ENCODE results near the gene CNST.
A peak's percentile ranks its signal among the peaks of the same experiment; 100 is the strongest.

The CNST gene

DNA sequence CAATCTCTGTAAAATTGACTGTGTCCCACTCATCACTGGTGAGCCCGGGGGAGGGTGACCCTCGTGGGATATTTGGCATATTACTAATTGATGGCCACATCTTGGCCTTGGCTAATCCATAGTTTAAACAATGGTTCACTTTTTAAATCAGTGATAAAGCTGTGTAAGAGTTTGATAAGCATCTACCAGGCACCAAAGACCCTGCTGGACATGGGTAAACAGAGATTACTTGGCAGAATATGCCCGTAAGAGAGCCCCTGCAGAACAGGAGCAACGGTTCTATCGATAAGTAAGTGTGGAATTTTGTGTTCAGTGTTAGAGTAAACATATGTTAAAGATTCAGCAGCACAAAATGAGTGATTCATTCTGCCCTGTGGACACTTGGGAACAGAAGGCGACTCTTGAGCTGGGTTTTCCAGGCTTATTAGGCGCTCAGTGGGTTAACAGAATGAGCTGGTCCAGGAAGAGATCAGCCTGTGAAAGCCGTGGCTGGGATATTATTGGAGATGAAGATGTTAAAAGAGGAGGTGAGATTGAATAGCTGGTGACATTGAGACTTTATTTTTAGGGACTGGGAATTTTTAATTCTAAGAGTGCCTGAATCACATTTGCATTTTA, 55.9 kb downstream of the CNST start:
- no peak for DNase-seq
- CTCF ChIA-PET, result interaction anchor here (0.9 to 1.4 kb wide), 3 partner anchors 17 to 62 kb away, joined by 3 to 4 read pairs (median 3); no protein-coding TSS in a partner anchor
- 94% methylated on average over 5 of the region's 8 CpGs for WGBS (ENCODE audit: insufficient coverage)
- Histone ChIP-seq H3K27ac (ENCODE audit: insufficient read depth in 1 of 2, low read depth in 1 of 2, low read length in 2 of 2, poor library complexity in 1 of 2, severe bottlenecking in 2 of 2) (peak overlapping the region in 1 of 2 experiments; percentile 34), H3K4me1 (ENCODE audit: control extremely low read depth in 1 of 4, control insufficient read depth in 4 of 4, insufficient read depth in 4 of 4, low read length in 3 of 4) (no peaks in the 10 kb centered on the region), H3K9me3 (ENCODE audit: control extremely low read depth in 1 of 5, control insufficient read depth in 4 of 5, insufficient read depth in 2 of 5, low read depth in 1 of 5, low read length in 4 of 5) (no peaks in the 10 kb centered on the region), H3K27me3 (replicated peaks in 2 of 5; ENCODE audit: control insufficient read depth in 4 of 5, insufficient read depth in 5 of 5, low read length in 4 of 5) (no peaks in the 10 kb centered on the region), H3K36me3 (ENCODE audit: control insufficient read depth in 4 of 4, insufficient read depth in 4 of 4, low read length in 3 of 4) (peaks cover 26 to 66% (median 42%) of the 10 kb centered on the region in 4 experiments), H3K4me3 (ENCODE audit: control insufficient read depth in 1 of 7, extremely low read depth in 1 of 7, insufficient read depth in 4 of 7, low read depth in 2 of 7, low read length in 6 of 7) (no peak overlapping the region)
- POLR2A ChIA-PET, result no interaction called here

- Histone ChIP-seq H3K36me3 (ENCODE audit: control insufficient read depth in 4 of 4, insufficient read depth in 4 of 4, low read length in 3 of 4) (peaks cover 30 to 67% (median 50%) of the 10 kb centered on the region in 4 experiments), H3K27me3 (replicated peaks in 2 of 5; ENCODE audit: control insufficient read depth in 4 of 5, insufficient read depth in 5 of 5, low read length in 4 of 5) (no peaks in the 10 kb centered on the region), H3K9me3 (ENCODE audit: control extremely low read depth in 1 of 5, control insufficient read depth in 4 of 5, insufficient read depth in 2 of 5, low read depth in 1 of 5, low read length in 4 of 5) (no peaks in the 10 kb centered on the region), H3K4me3 (ENCODE audit: control insufficient read depth in 1 of 7, extremely low read depth in 1 of 7, insufficient read depth in 4 of 7, low read depth in 2 of 7, low read length in 6 of 7) (no peak overlapping the region), H3K27ac (ENCODE audit: insufficient read depth in 1 of 2, low read depth in 1 of 2, low read length in 2 of 2, poor library complexity in 1 of 2, severe bottlenecking in 2 of 2) (no peak overlapping the region), H3K4me1 (ENCODE audit: control extremely low read depth in 1 of 4, control insufficient read depth in 4 of 4, insufficient read depth in 4 of 4, low read length in 3 of 4) (no peaks in the 10 kb centered on the region)
- 67% methylated on average over 1 of the region's 5 CpGs for WGBS (ENCODE audit: insufficient coverage)
- CTCF ChIA-PET, result no interaction called here
- no peak for DNase-seq
- POLR2A ChIA-PET, result interaction anchor here (0.8 kb wide), 1 partner anchor 12 kb away, joined by 3 read pairs; no protein-coding TSS in a partner anchor
Observed at GRCh38 chr1:246624091-246624490, 57.8 kb downstream of the CNST start.

GRCh38 chr1:246629030-246629429, 62.8 kb downstream of the CNST start:
- H3K4me3 ChIP-seq (ENCODE audit: control insufficient read depth in 1 of 7, extremely low read depth in 1 of 7, insufficient read depth in 4 of 7, low read depth in 2 of 7, low read length in 6 of 7), result no peak overlapping the region
- CTCF ChIA-PET, result interaction anchor here (1.1 to 2.5 kb wide), 3 partner anchors 10 to 61 kb away, joined by 3 to 8 read pairs (median 5); no protein-coding TSS in a partner anchor
- DNase-seq, result no peak
- H3K4me1 ChIP-seq (ENCODE audit: control extremely low read depth in 1 of 4, control insufficient read depth in 4 of 4, insufficient read depth in 4 of 4, low read length in 3 of 4), result no peaks in the 10 kb centered on the region
- H3K27ac ChIP-seq (ENCODE audit: insufficient read depth in 1 of 2, low read depth in 1 of 2, low read length in 2 of 2, poor library complexity in 1 of 2, severe bottlenecking in 2 of 2), result no peak overlapping the region
- POLR2A ChIA-PET, result no interaction called here
- no peaks in the 10 kb centered on the region for H3K27me3 ChIP-seq (replicated peaks in 2 of 5; ENCODE audit: control insufficient read depth in 4 of 5, insufficient read depth in 5 of 5, low read length in 4 of 5)
- H3K36me3 ChIP-seq (ENCODE audit: control insufficient read depth in 4 of 4, insufficient read depth in 4 of 4, low read length in 3 of 4), result peaks cover 20 to 62% (median 43%) of the 10 kb centered on the region in 4 experiments
- no CpG with 5 or more reads among the region's 2 CpGs for WGBS (ENCODE audit: insufficient coverage)
- H3K9me3 ChIP-seq (ENCODE audit: control extremely low read depth in 1 of 5, control insufficient read depth in 4 of 5, insufficient read depth in 2 of 5, low read depth in 1 of 5, low read length in 4 of 5), result no peaks in the 10 kb centered on the region

DNA sequence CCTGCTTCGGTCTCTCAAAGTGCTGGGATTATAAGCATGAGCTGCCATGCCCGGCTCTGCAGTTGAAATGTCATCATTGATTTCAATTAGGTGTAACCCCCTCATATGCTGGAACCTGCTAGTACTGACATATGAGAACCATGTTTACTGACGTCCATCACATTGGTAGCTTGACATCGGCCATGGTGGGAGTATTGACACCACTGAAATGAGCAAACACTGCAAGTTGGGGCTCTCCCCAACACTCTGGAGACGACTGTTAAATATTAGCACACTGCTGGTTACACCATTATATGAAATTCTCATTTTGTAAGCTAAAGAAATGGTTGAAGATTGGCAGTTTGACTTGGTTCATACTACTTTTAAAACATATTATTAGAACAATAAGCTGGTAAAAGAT, 63.7 kb downstream of the CNST start:
- ChIA-PET POLR2A (no interaction called here), CTCF (interaction anchor here (0.8 to 2.5 kb wide), 3 partner anchors 12 to 60 kb away, joined by 3 to 8 read pairs (median 5); no protein-coding TSS in a partner anchor)
- Histone ChIP-seq H3K9me3 (ENCODE audit: control extremely low read depth in 1 of 5, control insufficient read depth in 4 of 5, insufficient read depth in 2 of 5, low read depth in 1 of 5, low read length in 4 of 5) (peaks cover 0 to 3% (median 0%) of the 10 kb centered on the region in 5 experiments), H3K4me1 (ENCODE audit: control extremely low read depth in 1 of 4, control insufficient read depth in 4 of 4, insufficient read depth in 4 of 4, low read length in 3 of 4) (no peaks in the 10 kb centered on the region), H3K4me3 (ENCODE audit: control insufficient read depth in 1 of 7, extremely low read depth in 1 of 7, insufficient read depth in 4 of 7, low read depth in 2 of 7, low read length in 6 of 7) (no peak overlapping the region), H3K27ac (ENCODE audit: insufficient read depth in 1 of 2, low read depth in 1 of 2, low read length in 2 of 2, poor library complexity in 1 of 2, severe bottlenecking in 2 of 2) (no peak overlapping the region), H3K27me3 (replicated peaks in 2 of 5; ENCODE audit: control insufficient read depth in 4 of 5, insufficient read depth in 5 of 5, low read length in 4 of 5) (no peaks in the 10 kb centered on the region), H3K36me3 (ENCODE audit: control insufficient read depth in 4 of 4, insufficient read depth in 4 of 4, low read length in 3 of 4) (peaks cover 14 to 65% (median 44%) of the 10 kb centered on the region in 4 experiments)
- no peak for DNase-seq
- 100% methylated on average over 4 of the region's 5 CpGs for WGBS (ENCODE audit: insufficient coverage)

DNA sequence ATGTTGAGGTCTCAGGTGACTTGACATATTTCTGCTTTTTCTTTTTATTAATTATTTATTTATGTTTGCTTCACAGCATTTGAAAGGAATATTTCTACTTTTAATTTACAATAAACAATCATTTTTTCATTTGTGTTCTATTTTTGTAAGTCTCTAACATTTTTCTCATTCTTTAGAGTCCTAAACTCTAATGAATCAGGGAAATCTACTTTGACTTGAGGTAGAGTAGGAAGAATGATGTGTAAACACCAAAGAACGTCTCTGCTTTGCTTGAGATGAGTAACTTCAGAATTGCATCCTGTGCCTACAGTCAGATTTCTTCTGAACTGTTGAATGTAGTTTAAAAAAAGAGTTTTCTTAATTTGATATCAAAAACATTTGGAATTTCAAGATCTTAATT, 65.2 kb downstream of the CNST start:
- ChIA-PET POLR2A (no interaction called here), CTCF (interaction anchor here (1.0 kb wide), 1 partner anchor 12 kb away, joined by 3 read pairs; no protein-coding TSS in a partner anchor)
- Histone ChIP-seq H3K36me3 (ENCODE audit: control insufficient read depth in 4 of 4, insufficient read depth in 4 of 4, low read length in 3 of 4) (peaks cover 12 to 66% (median 41%) of the 10 kb centered on the region in 4 experiments), H3K4me3 (ENCODE audit: control insufficient read depth in 1 of 7, extremely low read depth in 1 of 7, insufficient read depth in 4 of 7, low read depth in 2 of 7, low read length in 6 of 7) (no peak overlapping the region), H3K27me3 (replicated peaks in 2 of 5; ENCODE audit: control insufficient read depth in 4 of 5, insufficient read depth in 5 of 5, low read length in 4 of 5) (no peaks in the 10 kb centered on the region), H3K27ac (ENCODE audit: insufficient read depth in 1 of 2, low read depth in 1 of 2, low read length in 2 of 2, poor library complexity in 1 of 2, severe bottlenecking in 2 of 2) (no peak overlapping the region), H3K9me3 (ENCODE audit: control extremely low read depth in 1 of 5, control insufficient read depth in 4 of 5, insufficient read depth in 2 of 5, low read depth in 1 of 5, low read length in 4 of 5) (peaks cover 0 to 3% (median 0%) of the 10 kb centered on the region in 5 experiments), H3K4me1 (ENCODE audit: control extremely low read depth in 1 of 4, control insufficient read depth in 4 of 4, insufficient read depth in 4 of 4, low read length in 3 of 4) (no peaks in the 10 kb centered on the region)
- WGBS (ENCODE audit: insufficient coverage), result no CpG with 5 or more reads among the region's 1 CpG
- DNase-seq, result no peak

GRCh38 chr1:246632281-246633168, 66.3 kb downstream of the CNST start:
- H3K36me3 ChIP-seq (ENCODE audit: control insufficient read depth in 4 of 4, insufficient read depth in 4 of 4, low read length in 3 of 4), result peaks cover 13 to 68% (median 41%) of the 10 kb centered on the region in 4 experiments
- H3K27ac ChIP-seq (ENCODE audit: insufficient read depth in 1 of 2, low read depth in 1 of 2, low read length in 2 of 2, poor library complexity in 1 of 2, severe bottlenecking in 2 of 2), result peak overlapping the region; percentile 12 to 45
- no peaks in the 10 kb centered on the region for H3K4me1 ChIP-seq (ENCODE audit: control extremely low read depth in 1 of 4, control insufficient read depth in 4 of 4, insufficient read depth in 4 of 4, low read length in 3 of 4)
- WGBS (ENCODE audit: insufficient coverage), result 95% methylated on average over 9 of the region's 13 CpGs
- H3K27me3 ChIP-seq (replicated peaks in 2 of 5; ENCODE audit: control insufficient read depth in 4 of 5, insufficient read depth in 5 of 5, low read length in 4 of 5), result no peaks in the 10 kb centered on the region
- ChIA-PET CTCF (interaction anchor here (1.0 kb wide), 2 partner anchors 11 to 140 kb away, joined by 3 read pairs; no protein-coding TSS in a partner anchor), POLR2A (interaction anchor here (0.6 kb wide), 1 partner anchor 77 kb away, joined by 3 read pairs; no protein-coding TSS in a partner anchor)
- H3K9me3 ChIP-seq (ENCODE audit: control extremely low read depth in 1 of 5, control insufficient read depth in 4 of 5, insufficient read depth in 2 of 5, low read depth in 1 of 5, low read length in 4 of 5), result peaks cover 0 to 3% (median 0%) of the 10 kb centered on the region in 5 experiments
- no peak overlapping the region for H3K4me3 ChIP-seq (ENCODE audit: control insufficient read depth in 1 of 7, extremely low read depth in 1 of 7, insufficient read depth in 4 of 7, low read depth in 2 of 7, low read length in 6 of 7)
- DNase-seq, result no peak
